ENCODE measurements around the gene NPSR1.

The NPSR1 gene

DNA sequence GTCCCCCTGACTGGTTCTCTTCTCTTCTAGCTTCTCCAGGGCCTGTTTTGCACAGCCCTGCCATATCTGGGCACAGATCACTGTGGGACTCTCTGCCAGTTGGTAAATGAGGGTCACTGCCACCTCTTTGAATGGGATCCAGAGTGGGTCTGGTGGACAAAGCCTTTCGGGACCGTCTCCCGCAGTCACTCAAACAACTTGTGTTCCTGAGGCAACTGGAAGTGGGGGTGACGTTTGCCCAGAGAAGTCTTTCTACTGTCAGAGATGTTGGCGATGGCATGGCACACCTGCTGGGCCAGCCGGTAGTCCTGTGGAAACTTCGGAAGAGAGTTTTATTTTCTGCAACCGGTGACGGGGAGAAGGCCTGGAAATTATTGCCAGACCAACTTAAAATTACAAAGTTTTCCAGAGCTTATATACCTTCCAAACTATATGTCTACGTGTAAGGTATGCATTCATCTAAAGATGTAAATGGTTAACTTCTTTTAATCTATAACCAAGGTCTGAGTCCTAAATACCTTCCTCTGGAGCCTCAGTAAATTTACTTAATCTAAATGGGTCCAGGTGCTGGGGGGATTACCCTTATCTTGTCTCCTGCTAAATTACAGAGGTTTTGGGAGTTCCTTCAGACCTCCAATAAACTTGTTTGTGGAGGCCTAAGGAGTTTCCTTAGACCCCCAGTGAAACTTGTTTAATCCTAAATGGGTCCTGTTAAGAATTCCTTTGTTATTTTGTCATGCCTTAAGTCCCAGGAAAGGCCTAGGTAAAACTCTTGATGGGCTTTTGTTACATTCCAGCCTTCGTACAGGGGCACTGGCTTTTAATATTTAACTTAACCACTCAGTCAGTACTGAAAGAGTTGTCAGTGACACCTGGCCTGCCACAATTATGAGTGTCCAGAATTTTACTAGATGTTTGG is 94.0 kb downstream of the NPSR1 start:
- no peak overlapping the region for H3K4me3 ChIP-seq (ENCODE audit: low read depth, low read length)
- DNase-seq (ENCODE audit: low read depth), result no peak

DNA sequence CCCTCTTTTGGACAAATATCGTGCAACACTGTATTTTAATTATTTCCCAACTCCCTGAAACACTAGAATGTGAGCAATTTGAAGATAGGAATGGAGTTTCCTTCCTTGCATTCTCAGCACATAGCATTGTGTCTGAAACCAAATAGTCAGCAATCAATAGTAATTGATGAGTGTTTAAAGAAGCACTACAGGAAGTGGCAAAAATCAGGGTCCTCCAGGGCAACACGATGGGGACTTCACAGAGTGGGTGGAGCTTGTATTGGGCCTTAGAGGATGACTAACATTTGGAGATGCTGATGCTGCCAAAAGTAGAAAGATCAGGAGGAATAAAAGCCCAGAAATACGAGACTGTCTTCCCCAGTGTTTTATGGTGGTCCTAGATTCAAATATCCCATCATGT is 94.9 kb downstream of the NPSR1 start:
- no peak for DNase-seq (ENCODE audit: low read depth)
- no peak overlapping the region for H3K4me3 ChIP-seq (ENCODE audit: low read depth, low read length)

More for the DNA sequence above, 94.0 kb downstream of the NPSR1 start:
- TF ChIP-seq POLR2A (IDR thresholded peaks at IDR 0.05; ENCODE audit: extremely low read depth, insufficient read length) (no peak), MYC (IDR thresholded peaks at IDR 0.05; ENCODE audit: low read depth, low read length) (no peak)
- TF ChIP-seq, protein P1, sequence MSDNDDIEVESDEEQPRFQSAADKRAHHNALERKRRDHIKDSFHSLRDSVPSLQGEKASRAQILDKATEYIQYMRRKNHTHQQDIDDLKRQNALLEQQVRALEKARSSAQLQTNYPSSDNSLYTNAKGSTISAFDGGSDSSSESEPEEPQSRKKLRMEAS (IDR thresholded peaks at IDR 0.05; ENCODE audit: low read depth, low read length), result no peak
- TF ChIP-seq, protein P2, sequence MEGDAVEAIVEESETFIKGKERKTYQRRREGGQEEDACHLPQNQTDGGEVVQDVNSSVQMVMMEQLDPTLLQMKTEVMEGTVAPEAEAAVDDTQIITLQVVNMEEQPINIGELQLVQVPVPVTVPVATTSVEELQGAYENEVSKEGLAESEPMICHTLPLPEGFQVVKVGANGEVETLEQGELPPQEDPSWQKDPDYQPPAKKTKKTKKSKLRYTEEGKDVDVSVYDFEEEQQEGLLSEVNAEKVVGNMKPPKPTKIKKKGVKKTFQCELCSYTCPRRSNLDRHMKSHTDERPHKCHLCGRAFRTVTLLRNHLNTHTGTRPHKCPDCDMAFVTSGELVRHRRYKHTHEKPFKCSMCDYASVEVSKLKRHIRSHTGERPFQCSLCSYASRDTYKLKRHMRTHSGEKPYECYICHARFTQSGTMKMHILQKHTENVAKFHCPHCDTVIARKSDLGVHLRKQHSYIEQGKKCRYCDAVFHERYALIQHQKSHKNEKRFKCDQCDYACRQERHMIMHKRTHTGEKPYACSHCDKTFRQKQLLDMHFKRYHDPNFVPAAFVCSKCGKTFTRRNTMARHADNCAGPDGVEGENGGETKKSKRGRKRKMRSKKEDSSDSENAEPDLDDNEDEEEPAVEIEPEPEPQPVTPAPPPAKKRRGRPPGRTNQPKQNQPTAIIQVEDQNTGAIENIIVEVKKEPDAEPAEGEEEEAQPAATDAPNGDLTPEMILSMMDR (IDR thresholded peaks at IDR 0.05; ENCODE audit: low read depth, low read length), result no peak

DNA sequence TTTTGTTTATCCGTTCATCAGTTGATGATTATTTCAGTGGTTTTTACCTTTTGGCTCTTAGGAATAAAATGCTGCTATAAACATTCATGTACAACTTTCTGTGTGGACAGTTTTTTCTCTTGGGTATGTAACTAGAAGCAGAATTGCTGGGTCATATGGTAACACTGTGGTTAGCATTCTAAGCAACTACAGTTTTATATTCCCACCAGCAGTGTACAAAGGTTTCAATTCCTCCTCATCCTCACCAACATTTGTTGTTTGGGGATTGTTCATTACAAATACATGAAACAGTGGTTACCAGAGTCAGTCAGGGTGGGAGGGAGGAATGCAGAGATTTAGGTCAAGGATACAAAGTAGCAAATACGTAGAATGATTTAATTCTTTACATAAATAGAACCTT is 97.0 kb downstream of the NPSR1 start:
- TF ChIP-seq MYC (IDR thresholded peaks at IDR 0.05; ENCODE audit: low read depth, low read length) (no peak), POLR2A (IDR thresholded peaks at IDR 0.05; ENCODE audit: extremely low read depth, insufficient read length) (no peak)
- TF ChIP-seq, protein P1 (IDR thresholded peaks at IDR 0.05; ENCODE audit: low read depth, low read length), result no peak
- DNase-seq (ENCODE audit: low read depth), result no peak
- no peak overlapping the region for H3K4me3 ChIP-seq (ENCODE audit: low read depth, low read length)

More for the DNA sequence above, 94.9 kb downstream of the NPSR1 start:
- TF ChIP-seq POLR2A (IDR thresholded peaks at IDR 0.05; ENCODE audit: extremely low read depth, insufficient read length) (no peak), MYC (IDR thresholded peaks at IDR 0.05; ENCODE audit: low read depth, low read length) (no peak)
- TF ChIP-seq, protein P1 (IDR thresholded peaks at IDR 0.05; ENCODE audit: low read depth, low read length), result no peak
- TF ChIP-seq, protein P2 (IDR thresholded peaks at IDR 0.05; ENCODE audit: low read depth, low read length), result no peak

DNA sequence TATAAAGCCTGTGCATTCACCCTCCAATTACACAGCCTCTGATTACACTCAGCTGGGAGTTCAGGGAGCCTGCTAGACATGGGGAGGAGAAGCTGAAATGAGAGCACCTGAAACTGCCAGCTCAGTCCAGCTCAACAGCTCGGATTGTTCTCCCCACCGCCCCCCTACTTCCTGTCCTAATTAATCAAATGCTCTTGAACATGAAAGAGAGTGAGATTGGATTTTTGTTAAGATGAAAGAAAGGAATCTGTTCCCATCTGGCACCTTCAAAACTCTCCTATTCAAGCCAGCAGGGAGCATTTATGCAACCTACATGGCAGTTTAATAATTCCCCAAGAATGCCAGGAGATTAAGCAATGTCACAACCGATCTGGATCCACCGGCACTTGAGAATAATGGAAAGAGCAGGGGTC is 98.0 kb downstream of the NPSR1 start:
- no peak overlapping the region for H3K4me3 ChIP-seq (ENCODE audit: low read depth, low read length)
- no peak for TF ChIP-seq MYC (IDR thresholded peaks at IDR 0.05; ENCODE audit: low read depth, low read length)
- TF ChIP-seq POLR2A (IDR thresholded peaks at IDR 0.05; ENCODE audit: extremely low read depth, insufficient read length), result no peak
- TF ChIP-seq, protein P1 (IDR thresholded peaks at IDR 0.05; ENCODE audit: low read depth, low read length), result no peak
- TF ChIP-seq, protein P2 (IDR thresholded peaks at IDR 0.05; ENCODE audit: low read depth, low read length), result no peak
- DNase-seq (ENCODE audit: low read depth), result no peak

DNA sequence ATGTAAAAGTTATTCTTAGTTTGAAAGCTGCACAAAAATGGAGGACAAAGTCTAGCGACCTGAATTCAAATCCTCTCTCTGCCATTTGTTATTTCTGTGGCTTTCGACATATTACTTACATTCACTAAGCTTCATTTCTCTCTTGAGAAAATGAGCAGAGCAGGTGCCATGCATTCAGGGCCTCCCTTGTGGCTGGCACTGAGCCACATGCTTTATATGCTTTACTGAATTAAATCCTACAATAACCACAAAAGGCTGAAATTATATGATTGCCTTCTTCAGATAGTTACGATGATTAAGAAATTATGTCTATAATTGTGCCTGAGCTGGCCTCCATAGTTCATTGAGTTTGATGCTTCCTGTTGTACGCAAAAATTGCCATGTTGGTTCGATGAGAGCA is 98.7 kb downstream of the NPSR1 start:
- no peak overlapping the region for H3K4me3 ChIP-seq (ENCODE audit: low read depth, low read length)
- no peak for TF ChIP-seq POLR2A (IDR thresholded peaks at IDR 0.05; ENCODE audit: extremely low read depth, insufficient read length)
- DNase-seq (ENCODE audit: low read depth), result no peak

DNA sequence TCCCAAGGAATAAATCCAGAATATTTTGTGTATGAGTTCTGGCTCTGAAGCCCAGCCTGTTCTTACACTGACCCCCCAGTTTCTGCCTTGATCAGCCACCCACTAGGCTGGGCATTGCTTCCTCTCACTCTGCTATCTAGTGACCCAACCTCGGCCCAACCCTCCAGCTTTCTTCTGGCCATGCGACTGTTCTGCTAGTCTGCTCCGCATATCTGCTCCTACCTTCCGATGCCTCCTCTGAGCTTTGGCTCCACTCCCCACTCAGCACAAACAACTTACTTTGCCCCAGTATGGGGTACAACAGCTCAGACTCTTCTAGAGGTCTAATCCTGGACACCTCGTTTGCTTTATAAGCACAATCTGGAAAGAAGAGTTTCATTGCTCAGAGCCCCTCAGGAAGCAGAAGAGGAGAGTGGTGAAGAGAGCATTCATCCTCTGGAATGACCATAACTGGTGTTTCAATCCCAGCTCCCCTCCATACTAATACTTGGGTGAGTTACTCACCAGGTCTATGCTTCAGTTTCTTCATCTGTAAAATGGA is 99.6 kb downstream of the NPSR1 start:
- TF ChIP-seq, protein P2 (IDR thresholded peaks at IDR 0.05; ENCODE audit: low read depth, low read length), result no peak
- TF ChIP-seq MYC (IDR thresholded peaks at IDR 0.05; ENCODE audit: low read depth, low read length) (no peak), POLR2A (IDR thresholded peaks at IDR 0.05; ENCODE audit: extremely low read depth, insufficient read length) (no peak)
- TF ChIP-seq, protein P1 (IDR thresholded peaks at IDR 0.05; ENCODE audit: low read depth, low read length), result no peak
- DNase-seq (ENCODE audit: low read depth), result no peak
- H3K4me3 ChIP-seq (ENCODE audit: low read depth, low read length), result no peak overlapping the region
